Left hindlimb (tissue), 1 donor: ENCODE results near the gene MASP2.
A peak's percentile ranks its signal among the peaks of the same experiment; 100 is the strongest.
"Not testable (repeated sequence)": the region's sequence is repeated elsewhere in the genome, so short reads cannot be mapped to it uniquely, and the experiment has no call there.

Experiments
- DNase-seq: peaks from one replicate; pipeline ENCODE4 v3.0.0-alpha.2; 2018

MASP2 gene

DNA sequence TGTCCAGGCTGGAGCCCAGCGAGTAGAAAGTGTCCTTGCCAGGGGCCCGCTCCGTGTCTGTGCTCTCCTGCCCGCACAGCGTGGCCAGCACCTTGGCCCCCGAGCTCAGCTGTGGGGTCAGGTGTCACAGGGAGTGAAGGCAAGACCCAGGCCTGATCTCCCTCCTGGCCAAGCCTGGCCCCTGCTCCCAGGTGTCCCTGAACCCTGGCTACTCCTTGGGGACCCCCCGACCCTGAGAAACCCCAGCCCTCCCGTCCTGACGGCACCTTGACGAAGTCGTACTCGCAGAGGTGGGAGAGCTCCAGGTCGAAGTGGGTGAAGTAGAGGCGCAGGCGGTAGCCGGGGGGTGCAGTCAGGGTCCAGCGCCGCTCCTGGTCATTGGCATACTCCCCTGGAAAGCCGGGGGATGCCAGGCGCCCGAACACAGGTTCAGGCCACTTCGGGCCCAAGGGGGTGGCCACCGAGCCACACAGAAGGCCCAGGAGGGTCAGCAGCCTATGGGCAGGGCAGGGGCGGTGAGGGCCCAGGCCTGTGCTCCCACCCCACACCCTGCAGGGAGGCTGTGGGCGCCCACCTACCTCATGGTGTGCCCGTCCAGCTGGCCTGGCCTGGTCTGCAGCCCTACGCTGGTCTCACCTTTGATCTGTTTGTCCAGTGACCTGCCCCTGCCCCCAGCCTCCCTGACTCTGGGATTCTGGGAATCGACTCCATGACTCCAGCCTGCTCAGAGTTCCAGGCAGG is at the start of gene MASP2:
Gene MASP2, minus strand, starts transcription at position 615 of the 741 bp plus-strand sequence. Its CDS starts 32 bp downstream, at position 583.
- no peak for DNase-seq

DNA sequence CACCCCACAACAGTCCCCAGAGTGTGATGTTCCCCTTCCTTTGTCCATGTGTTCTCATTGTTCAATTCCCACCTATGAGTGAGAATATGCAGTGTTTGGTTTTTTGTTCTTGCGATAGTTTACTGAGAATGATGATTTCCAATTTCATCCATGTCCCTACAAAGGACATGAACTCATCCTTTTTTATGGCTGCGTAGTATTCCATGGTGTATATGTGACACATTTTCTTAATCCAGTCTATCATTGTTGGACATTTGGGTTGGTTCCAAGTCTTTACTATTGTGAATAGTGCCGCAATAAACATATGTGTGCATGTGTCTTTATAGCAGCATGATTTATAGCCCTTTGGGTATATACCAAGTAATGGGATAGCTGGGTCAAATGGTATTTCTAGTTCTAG is 36.7 kb upstream of the MASP2 start:
- DNase-seq: not testable (repeated sequence)

DNA sequence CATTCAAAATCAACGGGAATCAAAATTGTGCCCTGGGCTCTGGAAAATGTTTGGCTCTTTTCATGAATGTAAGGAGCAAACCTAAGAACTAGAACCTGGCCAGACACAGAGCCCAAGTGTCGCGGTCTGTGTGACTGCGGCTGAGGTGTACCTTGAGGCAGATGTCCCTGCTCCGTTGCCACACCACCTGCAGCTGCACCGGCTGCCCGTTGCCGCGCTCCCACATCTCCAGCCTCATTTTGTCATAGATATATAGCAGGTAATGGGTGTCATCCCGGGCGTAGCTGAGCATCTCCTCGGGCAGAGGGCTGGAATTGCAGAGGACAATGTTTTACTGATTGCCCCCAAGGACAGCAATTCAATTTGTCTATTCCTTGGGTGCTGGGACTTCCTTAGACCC is 33.9 kb upstream of the MASP2 start:
- DNase-seq: no peak

DNA sequence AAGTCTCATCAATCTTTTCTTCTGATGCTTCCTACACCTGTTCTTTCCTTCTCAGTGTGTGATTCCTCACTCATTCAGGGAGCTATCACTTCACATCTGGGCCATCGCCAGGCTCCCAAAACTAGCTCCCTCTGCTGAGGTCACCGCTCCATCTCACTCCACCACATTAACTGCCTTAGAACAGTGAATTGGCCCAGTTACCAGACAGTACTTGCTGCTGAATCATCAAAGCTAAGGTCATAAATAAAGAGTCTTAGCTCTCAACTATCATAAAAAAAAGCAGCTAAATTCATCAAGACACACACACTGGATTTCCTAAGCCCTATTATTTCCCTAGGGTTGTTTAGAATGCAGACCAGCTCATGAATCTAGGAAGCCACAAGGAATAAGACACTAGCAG is 31.6 kb upstream of the MASP2 start:
- DNase-seq: no peak

DNA sequence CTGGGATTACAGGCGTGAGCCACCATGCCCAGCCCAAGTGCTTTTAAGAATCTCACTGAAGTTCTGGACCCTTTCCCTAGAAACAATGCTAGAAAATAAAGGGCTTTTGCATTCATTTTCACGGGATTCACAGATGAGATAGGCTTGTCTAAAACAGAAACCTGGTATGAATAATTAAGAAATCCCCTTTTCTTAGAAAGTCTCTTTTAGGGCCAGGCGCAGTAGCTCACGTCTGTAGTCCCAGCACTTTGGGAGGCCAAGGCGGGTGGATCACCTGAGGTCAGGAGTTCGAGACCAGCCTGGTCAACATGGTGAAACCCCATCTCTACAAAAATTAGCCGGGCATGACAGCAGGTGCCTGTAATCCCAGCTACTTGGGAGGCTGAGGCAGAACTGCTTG is 26.4 kb upstream of the MASP2 start:
- DNase-seq: not testable (repeated sequence)

DNA sequence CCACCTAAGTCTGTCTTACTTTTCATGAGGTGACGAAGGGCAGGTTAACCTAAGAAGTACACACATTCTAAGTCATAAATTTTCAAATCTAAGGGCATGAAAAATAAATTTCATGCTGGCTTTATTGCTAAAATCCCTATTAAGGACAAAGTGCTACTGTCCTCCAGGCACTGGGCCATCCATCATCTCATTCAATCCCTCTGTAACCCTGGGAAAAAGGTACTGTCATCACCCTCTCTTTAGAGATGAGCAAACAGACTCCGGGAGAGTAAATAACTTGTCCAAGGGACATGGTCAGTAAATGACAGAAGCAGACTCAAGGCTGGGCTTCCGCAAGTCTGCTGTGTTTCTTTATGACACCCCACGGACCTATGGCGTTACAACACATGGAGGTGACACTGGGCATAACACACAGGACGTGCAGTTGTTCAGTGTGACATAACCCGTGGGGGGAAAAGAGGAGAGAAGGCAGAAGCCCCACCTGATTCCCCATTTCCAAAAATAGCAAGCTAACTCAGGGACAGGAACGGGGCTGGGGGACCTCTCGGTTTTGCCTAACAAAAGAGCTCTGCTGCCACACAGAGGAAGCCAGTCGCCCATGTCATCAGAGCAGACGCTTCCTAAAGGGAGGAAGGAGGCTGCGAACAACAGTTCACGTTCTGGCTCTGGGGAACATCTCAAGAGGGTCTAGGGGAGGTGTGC is 25.3 kb upstream of the MASP2 start:
- no peak for DNase-seq

DNA sequence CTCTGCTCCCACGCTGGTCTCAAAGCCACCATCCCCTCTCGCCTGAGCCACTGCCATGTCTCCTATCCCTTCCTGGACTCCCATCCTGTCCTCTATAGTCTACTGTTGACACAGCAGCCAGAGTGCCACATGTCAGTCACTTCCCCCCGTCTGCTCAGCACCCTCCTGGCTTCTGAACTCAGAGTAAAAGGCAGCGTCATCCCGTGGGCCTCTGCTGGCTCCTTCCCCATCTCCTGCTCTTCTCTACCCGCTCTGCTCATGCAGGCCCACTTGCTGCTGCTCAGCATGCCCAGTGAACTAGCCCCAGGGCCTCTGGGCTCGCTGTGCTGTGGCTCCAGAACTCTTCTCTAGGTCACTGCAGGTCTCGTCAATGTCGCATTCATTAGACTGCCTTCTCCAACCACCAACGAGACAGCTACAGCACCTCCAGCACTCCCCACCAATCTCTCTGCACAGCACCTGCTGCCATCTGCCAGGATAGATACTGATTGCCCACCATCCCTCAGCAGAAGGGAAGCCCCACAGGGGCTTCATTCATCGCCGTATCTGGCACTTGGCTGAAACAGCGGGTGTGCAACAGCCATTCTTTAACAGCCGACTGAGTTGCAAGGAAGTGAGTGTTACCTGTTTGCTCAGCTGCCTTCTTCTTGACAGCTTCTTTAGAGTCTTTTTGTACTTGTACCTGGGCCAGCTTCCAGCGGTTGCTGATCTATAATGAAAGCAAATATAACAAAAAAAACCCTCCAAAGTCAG is 24.6 kb upstream of the MASP2 start:
- DNase-seq: no peak

DNA sequence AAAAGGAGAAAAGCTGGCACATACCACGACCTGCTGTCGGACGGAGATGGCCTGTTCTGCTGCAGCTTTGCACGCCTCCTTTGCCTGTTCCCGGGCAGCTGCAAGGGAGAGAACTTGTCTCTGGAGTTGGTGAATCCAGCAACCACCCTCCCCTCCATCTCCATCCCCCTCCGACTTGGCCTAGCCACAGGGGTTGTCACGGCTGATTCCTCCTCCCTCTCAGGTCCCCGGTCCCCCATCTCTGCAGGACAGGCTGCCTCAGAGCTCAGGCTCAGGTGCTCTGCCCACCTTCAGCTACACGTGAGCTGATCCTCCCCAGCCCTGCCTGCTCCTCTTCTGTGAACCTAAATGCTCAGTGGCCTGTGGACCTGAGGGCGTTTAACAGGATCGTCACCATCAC is 23.8 kb upstream of the MASP2 start:
- DNase-seq: no peak

DNA sequence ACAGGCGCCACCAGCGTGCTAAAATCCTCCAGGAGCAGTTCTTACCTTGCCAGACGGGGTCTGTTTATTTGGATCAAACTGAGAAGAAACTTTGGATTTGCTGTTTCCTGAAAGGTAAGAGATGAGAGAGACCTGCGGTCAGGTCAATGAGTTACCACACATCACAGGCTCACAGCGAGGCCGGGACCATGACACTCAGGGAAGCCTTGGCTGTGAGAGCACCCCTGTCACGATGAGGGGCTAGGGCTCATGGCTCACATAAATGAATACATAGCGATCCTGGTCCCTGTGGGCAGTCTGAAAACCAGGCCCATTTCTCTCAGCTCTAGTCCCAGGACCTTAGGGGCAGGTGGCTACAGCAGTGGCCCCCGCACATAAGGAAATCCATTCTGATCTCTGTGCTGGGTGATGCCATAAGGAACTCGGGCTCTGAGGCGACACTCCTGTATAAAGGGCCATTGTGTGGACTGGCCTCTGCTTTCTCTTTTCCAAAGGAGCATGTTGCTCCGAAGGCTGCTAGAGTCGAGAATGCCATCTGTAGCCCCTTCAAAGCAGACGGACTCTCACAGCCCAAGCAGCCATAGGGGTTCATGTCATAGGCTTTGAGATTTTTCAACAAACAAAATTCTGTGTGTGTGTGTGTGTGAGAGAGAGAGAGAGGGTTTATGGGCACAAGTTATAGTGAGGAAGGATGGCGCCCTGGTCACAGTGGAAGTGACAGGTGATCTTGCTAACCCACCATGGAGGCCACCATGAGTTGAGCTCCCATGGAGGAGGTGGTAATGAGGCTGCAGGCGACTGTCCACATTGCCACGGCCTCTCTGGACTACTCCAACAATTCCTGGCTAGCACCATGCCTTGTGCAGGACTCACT is 21.8 kb upstream of the MASP2 start:
- no peak for DNase-seq

DNA sequence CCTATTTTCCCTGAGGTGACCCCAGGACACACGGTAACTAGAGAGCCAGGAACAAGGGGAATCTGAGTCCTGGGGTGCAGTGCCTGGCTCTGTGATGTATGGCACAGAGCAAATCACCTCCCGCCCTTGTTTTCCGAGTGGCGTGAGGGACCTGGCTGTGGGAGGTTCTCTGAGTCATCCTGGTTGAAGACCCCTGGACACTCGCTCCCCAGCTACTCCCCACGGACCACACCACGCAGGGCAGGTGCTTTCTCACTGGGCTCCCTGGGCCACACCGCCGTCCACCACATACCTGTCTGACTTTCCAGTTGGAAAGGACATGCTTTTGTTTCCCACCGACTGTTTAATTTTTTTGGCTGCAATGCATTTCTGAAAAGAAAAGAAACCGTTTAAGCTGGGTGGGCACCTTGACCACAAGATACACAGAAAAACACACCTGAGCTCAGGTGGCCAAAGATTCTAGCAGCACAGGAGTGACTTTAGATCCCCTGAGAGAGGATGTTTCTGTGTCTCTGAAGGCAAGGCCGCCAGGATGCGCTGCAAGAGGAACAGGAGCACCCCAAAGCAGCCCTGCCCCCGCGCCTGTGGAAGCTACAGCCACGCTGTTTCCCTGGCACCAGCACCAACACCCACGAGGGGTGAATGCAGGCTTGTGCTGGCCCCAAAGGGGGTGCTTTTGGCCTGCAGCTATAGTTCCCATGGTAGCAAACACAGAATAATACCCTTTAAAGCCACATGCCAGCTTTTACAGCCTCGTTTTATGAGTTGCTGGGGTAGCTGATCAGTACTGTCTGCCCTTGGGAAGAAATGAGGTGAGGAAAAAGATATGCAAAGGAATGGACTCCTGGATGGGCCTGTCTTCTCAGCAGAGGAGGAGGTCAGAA is 20.9 kb upstream of the MASP2 start:
- DNase-seq: no peak

DNA sequence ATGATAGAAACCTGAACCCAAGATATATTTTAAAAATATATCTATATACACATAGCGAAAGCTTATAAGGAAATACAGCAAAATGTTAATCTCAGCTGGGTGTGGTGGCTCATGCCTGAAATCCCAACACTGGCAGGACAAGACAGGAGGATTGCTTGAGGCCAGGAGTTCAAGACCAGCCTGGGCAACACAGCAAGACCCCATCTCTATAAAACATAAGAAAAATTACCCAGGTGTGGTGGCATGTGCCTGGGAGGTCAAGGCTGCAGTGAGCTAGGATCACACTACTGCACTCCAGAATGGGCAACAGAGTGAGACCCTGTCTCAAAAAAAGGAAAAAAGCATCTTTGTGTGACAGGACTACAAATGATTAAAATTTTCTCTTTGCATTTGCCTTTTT is 18.8 kb upstream of the MASP2 start:
- no peak for DNase-seq

DNA sequence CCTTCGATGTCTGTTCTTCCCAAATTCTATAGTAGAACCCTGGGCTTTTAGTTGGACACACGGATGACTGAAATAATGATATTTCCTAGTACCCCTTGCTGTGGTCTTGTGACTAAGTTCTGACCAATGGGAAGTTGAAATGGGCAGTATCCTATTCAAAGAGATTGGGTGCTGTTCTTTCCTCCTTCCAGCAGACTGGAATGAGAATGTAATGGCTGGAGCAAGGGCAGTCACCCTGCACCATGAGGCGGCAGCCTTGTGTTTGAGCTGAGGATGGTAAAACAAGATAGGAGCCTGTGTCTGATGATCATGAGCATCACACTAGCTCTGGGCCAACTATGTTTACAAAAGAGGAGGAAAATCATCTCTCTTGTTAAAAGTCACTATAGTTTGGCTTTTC is 17.9 kb upstream of the MASP2 start:
- no peak for DNase-seq

DNA sequence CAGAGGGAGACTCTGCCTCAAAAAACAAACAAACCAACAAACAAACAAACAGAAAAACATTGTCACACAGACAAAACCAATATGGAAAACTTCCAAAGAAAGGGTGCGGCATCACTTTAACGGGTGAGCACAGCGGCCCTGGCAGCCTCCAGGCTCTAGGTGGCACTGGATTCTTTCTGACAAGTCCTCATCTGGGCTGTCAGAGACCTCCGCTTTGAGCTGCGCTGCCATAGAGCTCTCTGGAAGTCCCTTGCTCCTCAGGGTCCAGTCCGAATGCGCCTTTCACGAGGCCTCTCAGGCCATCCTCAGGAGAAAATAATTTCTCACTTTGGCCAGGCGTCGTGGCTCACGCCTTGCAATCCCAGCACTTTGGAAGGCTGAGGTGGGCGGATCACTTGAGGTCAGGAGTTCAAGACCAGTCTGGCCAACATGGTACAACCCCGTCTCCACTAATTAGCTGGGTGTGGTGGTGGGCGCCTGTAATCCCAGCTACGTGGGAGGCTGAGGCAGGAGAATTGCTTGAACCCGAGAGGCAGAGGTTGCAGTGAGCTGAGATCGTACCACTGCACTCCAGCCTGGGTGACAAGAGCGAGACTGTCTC is 17.0 kb upstream of the MASP2 start:
- not testable (repeated sequence) for DNase-seq

DNA sequence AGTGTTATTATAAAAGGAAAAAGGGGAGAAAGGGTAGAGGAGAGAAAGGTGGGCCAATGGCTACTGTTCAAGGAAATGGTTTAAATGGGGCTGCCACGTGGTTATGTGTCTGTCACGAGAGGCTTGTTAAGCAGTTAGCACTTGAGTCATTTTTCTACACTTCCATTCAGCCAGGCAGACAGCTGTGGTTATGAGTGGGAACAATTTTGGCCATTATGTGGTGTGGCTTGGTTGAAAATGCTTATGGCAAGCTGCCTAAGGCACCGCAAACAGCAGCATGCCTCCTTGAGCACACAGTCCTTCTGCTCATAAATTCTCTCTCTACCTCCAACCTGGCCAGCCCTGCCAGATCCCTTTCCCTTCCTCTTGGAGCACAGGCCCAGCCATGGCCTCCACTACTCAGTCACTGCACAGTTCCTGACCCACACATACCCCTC is 15.9 kb upstream of the MASP2 start:
- DNase-seq: no peak

DNA sequence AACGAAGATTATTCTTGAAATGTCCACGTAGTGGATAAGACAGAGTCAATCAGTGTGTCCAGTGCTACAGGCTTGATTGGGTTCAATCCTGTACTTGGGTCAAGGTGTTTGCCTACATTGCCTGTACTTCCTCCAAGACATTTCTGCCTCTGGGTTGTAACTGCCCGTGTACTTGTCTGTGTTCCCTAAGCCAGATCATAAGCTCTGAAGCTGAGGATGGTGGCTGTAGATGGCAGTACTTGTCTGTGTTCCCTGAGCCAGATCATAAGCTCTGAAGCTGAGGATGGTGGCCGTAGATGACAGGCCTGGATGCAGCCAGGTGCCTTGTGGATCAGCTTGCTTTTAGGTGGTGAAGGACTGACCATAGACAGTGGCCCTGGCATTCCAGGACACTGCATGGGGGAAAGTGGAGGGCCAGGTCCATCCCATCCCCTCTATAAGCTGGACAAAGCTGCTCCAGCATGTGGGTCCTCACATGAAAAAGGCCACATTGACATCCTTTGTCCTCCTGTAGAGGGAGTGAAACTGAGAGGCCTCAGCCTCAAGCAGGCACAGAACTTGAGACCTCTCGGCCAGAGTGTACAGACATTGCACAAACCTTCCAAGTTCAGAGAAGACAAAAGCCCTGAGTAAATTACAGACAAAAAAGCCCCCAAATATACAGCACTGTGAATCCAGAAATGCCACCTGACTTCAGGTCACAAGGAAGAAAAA is 14.8 kb upstream of the MASP2 start:
- no peak for DNase-seq

DNA sequence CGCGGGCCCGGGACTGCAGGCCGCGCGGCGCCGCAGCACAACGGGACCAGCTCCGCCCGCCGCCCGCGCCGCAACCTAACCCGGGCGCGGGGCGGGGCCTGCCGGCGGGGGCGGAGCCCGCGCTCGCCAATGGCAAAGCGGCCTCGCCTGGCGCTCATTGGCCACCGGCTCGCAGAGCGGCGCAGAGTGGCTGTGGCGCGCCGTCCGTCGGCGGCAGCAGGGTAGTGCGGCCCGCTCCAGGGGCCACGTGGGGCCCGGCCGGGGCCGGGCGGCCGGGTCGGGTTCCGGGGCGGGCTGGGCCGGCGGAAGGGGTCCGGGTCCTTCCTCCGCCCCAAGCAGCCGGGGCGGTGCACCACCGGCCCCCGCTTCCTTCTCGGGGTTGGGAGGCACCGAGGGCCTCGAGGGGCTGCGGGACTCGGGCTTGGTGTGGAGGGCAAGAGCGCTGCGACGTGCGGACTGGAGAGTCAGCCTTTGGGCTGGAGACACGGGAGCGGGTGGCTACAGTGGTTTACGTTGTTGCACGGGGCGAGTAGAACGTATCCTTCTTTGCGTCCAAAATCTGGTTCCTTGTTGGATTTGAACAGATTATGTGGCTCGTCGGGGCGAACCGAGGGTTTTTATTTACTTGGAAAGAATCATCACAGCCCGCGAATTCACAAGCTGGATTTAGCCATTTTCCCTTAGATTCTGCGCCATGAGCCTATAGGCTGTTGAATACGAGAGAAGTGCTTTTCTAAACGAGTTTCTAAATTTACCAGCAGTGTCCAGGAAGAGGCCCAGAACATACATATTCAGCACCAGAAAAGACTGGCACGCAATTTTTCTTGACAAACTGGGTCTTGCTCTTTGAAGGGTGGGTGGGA is 13.2 kb upstream of the MASP2 start, which contains the start of gene SRM:
Gene SRM, minus strand, starts transcription at position 51 of the 863 bp plus-strand sequence. CDS start 75 bp downstream, outside the sequence.
- peak; percentile 94 for DNase-seq

DNA sequence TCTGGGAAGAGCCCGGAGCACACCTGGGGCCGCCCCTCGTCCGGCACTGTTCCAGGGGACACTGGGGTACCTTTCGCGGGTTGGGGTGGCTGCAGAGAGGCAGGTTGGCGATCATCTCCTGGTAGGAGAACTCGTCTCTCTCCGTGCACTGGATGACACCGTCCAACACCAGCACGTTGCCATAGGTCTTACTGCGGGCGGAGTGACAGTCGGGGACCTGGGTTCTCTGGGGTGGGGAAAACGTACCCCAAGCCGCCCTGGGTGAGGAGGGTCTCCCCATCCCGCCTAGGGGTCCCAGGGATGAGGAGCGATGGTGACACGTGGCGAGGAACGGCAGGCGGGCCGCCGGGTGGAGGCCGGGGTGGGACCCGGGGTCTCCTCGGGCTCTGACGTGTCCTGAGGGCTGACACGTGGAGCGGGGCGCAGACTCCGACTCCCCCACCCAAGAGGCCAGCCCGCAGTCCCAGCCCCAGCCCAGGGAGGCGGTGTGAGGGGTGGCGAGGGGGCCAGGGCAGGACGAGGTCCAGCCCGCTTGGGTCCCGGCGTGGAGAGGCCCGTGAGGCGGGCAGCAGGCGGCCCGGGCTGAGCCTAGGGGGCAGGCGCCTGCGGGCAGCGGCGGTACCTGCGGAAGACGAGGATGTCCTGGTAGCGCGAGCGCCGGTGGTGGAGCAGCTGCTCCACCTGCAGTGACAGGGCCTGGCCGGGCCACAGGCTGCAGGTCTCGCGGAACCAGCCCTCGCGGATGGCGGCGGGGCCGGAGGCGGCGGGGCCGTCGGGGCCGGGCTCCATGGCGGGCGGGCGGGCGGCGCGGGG is 12.3 kb upstream of the MASP2 start:
- no peak for DNase-seq

DNA sequence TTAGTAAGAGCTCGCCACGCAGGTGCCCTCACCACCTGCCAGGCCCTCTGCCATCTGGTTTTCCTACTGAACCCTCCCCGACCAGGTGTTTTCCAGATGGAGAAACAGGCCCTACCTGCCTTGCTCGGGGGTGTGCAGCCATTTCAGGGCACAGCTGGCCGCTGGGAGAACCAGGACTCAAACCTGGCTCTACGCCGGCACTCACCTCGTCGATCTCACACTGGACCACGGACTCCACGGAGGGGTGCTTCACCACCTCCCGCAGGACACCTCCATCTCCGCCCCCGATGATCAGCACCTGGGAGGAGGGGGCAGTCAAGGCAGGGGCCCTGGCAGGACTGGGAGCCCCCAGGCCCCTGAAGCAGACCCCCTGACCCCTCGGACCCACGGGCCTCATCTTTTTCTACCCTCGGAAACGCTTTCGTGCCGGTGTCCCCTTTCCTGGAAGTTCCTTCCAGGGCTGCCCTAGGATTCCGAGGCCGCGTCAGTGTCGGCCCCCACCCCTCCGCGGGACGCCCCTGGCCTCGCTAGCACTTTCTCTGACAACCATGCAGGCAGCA is 11.6 kb upstream of the MASP2 start:
- no peak for DNase-seq
